T-helper 17 cell (primary cell): ENCODE data around the gene TBCK. TPM values are rescaled to one million over a fixed set of nuclear protein-coding genes. Genes with fewer than 3 reads are reported as not detected.

Source experiments
- ATAC-seq: fragments of 150-1000 bp; cut with Tn5 transposase; 2 replicates; pipeline ENCODE4 v1.10.0; 2021; ENCODE audit warnings: mild to moderate bottlenecking, moderate library complexity
- DNase-seq, 3 donors: peaks; one replicate each; pipeline versions ENCODE4 v3.0.0 to v3.0.0-alpha.2; 2020 to 2021
- H3K9me3 ChIP-seq: one replicate; pipeline ENCODE4 v1.7.0; 2013; ENCODE audit warnings: low read length, mild to moderate bottlenecking; ENCODE audit not compliant: control insufficient read depth, poor library complexity, severe bottlenecking
- H3K27ac Mint-ChIP-seq: one replicate; pipeline ENCODE4 v1.8.0; 2022; ENCODE audit warnings: mild to moderate bottlenecking, moderate library complexity, mixed read lengths
- H3K27me3 Mint-ChIP-seq: one replicate; pipeline ENCODE4 v1.8.0; 2022; ENCODE audit warnings: mixed read lengths
- H3K36me3 Mint-ChIP-seq: one replicate; pipeline ENCODE4 v1.8.0; 2022; ENCODE audit warnings: low read depth, mixed read lengths
- H3K4me1 Mint-ChIP-seq: one replicate; pipeline ENCODE4 v1.8.0; 2022; ENCODE audit warnings: mild to moderate bottlenecking, mixed read lengths
- H3K4me3 Mint-ChIP-seq: one replicate; pipeline ENCODE4 v1.8.0; 2022; ENCODE audit warnings: mild to moderate bottlenecking, moderate library complexity, mixed read lengths
- total RNA-seq, 4 donors: library from RNA in 2 of 4; stranded (reverse) in 2 of 4; gene quantifications; one replicate each; pipeline ENCODE4 v1.2.3 and lab custom pipeline; 2022 to 2026

TBCK gene
- total RNA-seq: 10 to 100 TPM; 41.6 to 43.2 TPM
- 29.3 to 49.6 reads per million in 2 donors for total RNA-seq (lab: John Stamatoyannopoulos, UW)

DNA sequence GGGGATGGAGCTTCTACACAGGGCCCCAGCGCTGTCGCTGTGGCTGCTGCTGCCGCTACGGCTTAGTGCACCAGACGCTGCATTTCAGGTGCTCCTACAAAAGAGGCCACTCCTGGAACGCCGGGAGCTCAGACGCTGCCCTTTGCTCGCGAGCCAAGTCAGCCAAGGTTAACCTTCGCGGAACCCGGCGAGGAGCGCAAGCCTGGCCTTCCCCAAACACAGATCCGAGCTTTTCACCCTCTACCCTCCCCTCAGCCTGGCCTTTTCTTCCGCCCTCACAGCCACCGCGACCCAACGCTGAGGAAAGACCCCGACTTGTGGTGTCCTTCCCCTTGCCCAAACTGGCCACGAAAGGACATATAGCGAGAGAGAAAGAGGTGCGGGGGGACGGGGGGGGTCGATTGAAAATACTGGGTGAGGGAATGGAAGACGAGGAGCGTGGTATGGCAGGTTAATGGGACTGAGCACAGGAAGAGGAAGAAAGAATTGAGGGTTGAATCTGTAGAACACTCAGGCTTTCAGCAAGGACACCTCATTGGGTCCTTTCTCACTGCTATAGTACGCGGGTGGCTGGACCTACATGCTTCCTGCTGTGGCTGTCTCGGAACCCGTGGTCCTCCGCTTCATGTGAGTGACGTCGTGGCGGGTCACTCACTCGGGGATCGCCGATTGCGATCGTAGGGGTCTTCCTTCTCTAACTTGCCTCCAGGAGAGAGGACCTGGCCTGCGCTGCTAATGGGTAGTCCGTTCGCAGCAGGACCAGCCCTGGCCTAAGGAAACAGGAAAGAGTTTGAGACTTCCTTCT is at the start of gene TBCK, which contains the start of gene AIMP1:
Gene TBCK, minus strand, starts transcription at position 242 of the 805 bp plus-strand sequence. CDS start 7,249 bp downstream, outside the sequence.
Gene AIMP1, plus strand, starts transcription at position 583 of the 805 bp plus-strand sequence. CDS start 8,460 bp downstream, outside the sequence.
- no peaks in the 10 kb centered on the region for H3K9me3 ChIP-seq
- Mint-ChIP-seq H3K27me3 (no peaks in the 10 kb centered on the region), H3K36me3 (no peaks in the 10 kb centered on the region), H3K27ac (no peak within 1 kb of the TSS), H3K4me1 (peaks cover 19% of the 10 kb centered on the region), H3K4me3 (no peak within 1 kb of the TSS)
- DNase-seq (peak; percentile 64 to 81 (median 79)), ATAC-seq (peak; percentile 90)

DNA sequence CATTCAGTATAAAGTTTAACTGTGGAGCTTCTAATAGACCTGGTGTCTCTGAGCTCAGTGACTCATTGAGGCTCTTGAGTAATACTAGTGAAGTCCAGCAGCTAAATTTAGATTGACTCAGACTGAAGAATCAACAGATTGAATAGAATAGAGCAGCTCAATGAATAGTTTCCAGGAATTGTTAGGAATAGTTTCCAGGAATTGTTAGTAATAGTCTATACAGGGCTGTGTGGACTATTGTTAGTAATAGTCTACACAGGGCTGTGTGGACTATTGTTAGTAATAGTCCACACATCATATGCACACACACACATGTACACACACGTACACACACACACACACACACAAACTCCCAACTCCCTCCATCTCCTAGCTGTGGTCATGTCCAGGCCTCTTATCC is 49.6 kb upstream of the TBCK start:
- no peak overlapping the region for H3K27ac Mint-ChIP-seq

DNA sequence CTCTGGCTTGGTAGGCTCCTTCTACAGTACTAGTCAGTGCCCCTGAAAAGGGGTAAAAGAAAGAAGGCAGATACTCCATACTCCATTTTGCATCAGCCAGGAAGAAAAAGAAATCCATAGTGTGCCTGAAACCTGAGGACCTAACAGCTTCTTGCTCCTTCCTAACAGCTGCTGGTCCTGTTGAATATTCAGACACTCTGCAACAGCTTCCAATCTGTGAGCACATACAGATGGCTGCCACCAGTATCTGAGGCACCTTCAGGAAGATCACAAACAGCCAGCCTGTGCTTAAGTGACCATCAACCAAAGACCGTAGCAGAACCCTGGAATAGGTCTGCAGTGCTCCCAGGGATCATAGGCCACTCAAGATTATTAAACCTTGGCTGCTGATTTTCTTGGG is 48.3 kb upstream of the TBCK start:
- H3K4me3 Mint-ChIP-seq: no peak overlapping the region
- no peak for DNase-seq
- no peaks in the 10 kb centered on the region for H3K36me3 Mint-ChIP-seq
- H3K27ac Mint-ChIP-seq: no peak overlapping the region
- peaks cover 33% of the 10 kb centered on the region for H3K27me3 Mint-ChIP-seq
- no peak for ATAC-seq
- H3K4me1 Mint-ChIP-seq: no peaks in the 10 kb centered on the region
- H3K9me3 ChIP-seq: no peaks in the 10 kb centered on the region

More for the DNA sequence above, 49.6 kb upstream of the TBCK start:
- no peaks in the 10 kb centered on the region for H3K9me3 ChIP-seq
- Mint-ChIP-seq H3K4me3 (no peak overlapping the region), H3K4me1 (no peaks in the 10 kb centered on the region), H3K36me3 (peaks cover 3% of the 10 kb centered on the region), H3K27me3 (peaks cover 42% of the 10 kb centered on the region)
- ATAC-seq: no peak
- no peak for DNase-seq

DNA sequence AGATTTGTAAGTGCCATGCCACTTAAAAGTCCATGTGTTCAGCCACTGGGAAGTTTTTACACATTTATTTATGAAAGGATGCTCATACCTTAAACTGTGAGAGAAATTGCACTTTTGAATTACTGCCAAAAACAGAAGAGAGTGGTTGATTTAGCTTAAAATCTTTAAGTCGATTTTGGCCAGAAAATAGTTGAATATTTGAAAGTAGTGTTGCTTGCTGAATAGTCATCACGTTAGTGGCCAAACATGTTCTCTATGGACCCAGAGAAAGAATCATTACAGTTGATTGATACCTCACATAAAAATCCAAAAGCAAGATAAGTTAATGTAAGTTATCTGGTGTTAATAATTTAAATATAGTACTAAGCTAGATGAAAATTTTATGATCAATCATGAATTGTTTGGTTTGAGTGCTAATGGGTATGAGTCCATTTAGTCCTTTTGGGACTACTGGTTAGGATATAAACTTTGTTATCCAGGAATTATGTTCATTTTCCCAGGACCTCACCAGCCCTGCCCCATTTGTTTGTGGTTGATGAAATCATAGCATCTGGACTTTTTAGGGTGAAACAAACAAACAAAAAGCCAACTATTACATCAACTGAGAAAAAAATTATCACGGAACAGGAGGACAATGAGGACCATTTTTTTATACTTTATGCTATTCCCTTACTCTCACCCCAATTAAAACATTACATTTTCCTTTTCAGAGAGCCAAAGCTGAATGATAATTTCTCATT is 46.2 kb upstream of the TBCK start:
- H3K4me1 Mint-ChIP-seq: no peaks in the 10 kb centered on the region
- ATAC-seq: no peak
- no peak for DNase-seq
- H3K36me3 Mint-ChIP-seq: no peaks in the 10 kb centered on the region
- H3K27me3 Mint-ChIP-seq: peaks cover 29% of the 10 kb centered on the region
- H3K27ac Mint-ChIP-seq: no peak overlapping the region
- H3K4me3 Mint-ChIP-seq: no peak overlapping the region
- no peaks in the 10 kb centered on the region for H3K9me3 ChIP-seq

DNA sequence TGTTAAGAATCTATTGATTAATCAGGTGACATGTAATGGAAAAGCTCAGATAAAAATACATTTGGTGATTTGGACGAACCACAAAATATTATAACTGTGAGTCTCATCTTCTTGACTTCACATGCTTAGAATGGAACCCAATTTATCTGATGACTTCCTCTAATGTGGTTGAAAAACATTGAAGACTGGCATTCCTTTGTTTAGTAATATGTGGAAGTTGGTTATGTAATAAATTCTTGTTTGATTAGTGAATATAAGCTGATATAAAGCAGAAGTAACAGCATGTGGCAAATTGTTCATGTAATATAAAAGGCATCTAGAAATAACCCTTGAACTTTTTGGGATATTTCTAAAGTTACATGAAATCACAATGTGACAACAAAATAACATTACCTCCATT is 42.9 kb upstream of the TBCK start:
- ATAC-seq: no peak
- H3K36me3 Mint-ChIP-seq: no peaks in the 10 kb centered on the region
- no peak overlapping the region for H3K4me3 Mint-ChIP-seq
- H3K4me1 Mint-ChIP-seq: no peaks in the 10 kb centered on the region
- H3K9me3 ChIP-seq: no peaks in the 10 kb centered on the region
- H3K27ac Mint-ChIP-seq: no peak overlapping the region
- no peak for DNase-seq
- peaks cover 14% of the 10 kb centered on the region for H3K27me3 Mint-ChIP-seq

DNA sequence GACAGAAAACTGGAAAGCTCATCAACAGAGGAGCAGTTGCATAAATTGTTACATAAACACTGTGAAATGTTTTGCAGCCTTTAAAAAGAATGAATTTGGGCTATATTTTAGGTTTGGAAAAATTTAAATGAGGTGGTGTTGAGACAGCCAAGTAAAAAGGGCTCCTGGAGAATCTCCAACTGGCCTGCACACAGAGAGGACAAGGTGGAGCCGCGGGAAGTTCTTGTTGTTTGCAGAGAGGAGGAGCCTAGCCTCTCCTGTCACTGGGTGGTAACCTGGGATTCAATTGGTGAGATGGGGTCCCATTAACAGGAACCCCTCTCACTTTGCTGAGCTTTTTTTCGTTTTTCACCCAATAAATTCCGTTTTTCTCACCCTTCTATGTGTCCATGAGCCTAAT is 39.2 kb upstream of the TBCK start:
- no peak overlapping the region for H3K4me3 Mint-ChIP-seq
- H3K36me3 Mint-ChIP-seq: peaks cover 4% of the 10 kb centered on the region
- H3K4me1 Mint-ChIP-seq: peaks cover 2% of the 10 kb centered on the region
- H3K27me3 Mint-ChIP-seq: no peaks in the 10 kb centered on the region
- ATAC-seq: no peak
- H3K9me3 ChIP-seq: no peaks in the 10 kb centered on the region
- DNase-seq: no peak
- no peak overlapping the region for H3K27ac Mint-ChIP-seq

DNA sequence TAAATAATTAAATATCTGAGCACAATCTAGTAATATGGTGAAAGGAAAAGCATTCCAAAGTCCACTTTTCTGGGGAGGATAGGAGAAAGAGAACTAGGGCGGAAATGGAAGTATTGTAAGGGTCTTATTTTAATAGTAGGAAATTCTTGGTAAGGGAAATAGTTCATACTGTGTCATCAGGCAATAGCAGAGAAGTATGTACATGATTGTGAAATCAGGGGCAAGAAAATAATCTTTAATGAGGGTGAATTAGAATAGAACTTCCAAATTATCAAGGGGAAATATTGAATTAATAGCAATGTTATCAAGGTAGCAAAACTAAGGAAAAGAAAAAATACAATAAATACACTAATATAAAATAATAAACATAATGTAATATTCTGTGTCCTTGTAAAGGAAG is 37.8 kb upstream of the TBCK start:
- Mint-ChIP-seq H3K27ac (peak overlapping the region; percentile 32), H3K36me3 (peaks cover 6% of the 10 kb centered on the region), H3K4me3 (no peak overlapping the region), H3K27me3 (no peaks in the 10 kb centered on the region), H3K4me1 (peaks cover 2% of the 10 kb centered on the region)
- ATAC-seq (no peak), DNase-seq (no peak)
- H3K9me3 ChIP-seq: no peaks in the 10 kb centered on the region

DNA sequence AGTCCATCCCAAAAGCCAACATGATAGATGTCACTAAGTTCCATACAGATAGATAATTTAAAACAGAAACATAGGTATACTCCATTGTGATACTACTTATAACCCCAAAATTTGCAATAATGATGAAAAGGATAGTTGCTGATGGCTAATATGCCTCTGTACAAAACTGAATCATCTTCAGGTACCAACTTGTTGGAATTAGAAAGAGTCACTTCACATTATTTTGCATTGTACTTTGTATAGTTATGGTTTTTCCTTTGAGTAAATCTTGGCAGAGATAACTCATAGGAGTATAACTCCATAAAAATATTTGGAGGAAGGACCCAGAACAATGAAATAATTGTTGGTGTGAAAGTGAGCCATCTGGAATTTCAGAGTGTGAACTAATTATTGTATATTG is 35.0 kb upstream of the TBCK start:
- no peak for ATAC-seq
- H3K27me3 Mint-ChIP-seq: no peaks in the 10 kb centered on the region
- H3K27ac Mint-ChIP-seq: no peak overlapping the region
- H3K36me3 Mint-ChIP-seq: peaks cover 9% of the 10 kb centered on the region
- H3K4me1 Mint-ChIP-seq: peaks cover 2% of the 10 kb centered on the region
- no peak for DNase-seq
- no peaks in the 10 kb centered on the region for H3K9me3 ChIP-seq
- H3K4me3 Mint-ChIP-seq: no peak overlapping the region

DNA sequence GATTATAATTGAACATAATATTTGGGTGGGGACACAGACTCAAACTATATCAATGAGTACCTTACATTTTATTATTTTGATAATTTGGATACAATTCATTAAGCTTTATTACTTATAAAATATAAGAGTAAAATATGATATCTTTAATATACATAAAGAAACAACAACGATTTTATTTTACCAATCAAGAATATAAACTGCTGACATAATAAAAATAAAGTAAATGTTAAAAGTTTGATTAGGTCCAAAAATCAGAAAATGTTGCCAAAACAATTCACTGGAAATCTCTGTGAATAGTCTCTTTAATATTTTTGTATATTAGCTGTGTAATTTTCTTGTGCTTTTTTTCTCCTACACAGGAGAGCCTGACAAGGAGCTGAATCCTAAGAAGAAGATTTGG is 31.2 kb upstream of the TBCK start:
- Mint-ChIP-seq H3K4me1 (peaks cover 12% of the 10 kb centered on the region), H3K4me3 (no peak overlapping the region), H3K36me3 (peaks cover 15% of the 10 kb centered on the region), H3K27ac (no peak overlapping the region), H3K27me3 (no peaks in the 10 kb centered on the region)
- ATAC-seq (no peak), DNase-seq (no peak)
- H3K9me3 ChIP-seq: no peaks in the 10 kb centered on the region

DNA sequence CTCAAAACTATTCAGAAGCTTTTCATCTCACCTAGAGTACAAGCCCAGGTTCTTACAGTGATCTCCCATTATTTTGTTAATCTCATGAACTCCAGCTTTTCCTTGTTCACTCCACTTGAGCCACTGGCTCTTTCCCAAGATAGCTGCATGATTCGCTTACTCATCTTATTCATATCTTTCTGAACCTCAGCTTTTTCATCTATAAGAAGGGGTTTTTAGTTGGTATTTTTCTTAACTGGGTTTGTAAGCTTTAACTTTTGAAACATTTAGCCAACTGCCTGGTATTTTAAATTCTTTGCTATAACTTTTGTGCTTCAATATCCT is 28.6 kb upstream of the TBCK start:
- H3K27ac Mint-ChIP-seq: peak overlapping the region; percentile 86
- no peak for DNase-seq
- no peaks in the 10 kb centered on the region for H3K9me3 ChIP-seq
- H3K4me3 Mint-ChIP-seq: no peak overlapping the region
- H3K4me1 Mint-ChIP-seq: peaks cover 28% of the 10 kb centered on the region
- H3K36me3 Mint-ChIP-seq: peaks cover 13% of the 10 kb centered on the region
- no peak for ATAC-seq
- H3K27me3 Mint-ChIP-seq: no peaks in the 10 kb centered on the region

DNA sequence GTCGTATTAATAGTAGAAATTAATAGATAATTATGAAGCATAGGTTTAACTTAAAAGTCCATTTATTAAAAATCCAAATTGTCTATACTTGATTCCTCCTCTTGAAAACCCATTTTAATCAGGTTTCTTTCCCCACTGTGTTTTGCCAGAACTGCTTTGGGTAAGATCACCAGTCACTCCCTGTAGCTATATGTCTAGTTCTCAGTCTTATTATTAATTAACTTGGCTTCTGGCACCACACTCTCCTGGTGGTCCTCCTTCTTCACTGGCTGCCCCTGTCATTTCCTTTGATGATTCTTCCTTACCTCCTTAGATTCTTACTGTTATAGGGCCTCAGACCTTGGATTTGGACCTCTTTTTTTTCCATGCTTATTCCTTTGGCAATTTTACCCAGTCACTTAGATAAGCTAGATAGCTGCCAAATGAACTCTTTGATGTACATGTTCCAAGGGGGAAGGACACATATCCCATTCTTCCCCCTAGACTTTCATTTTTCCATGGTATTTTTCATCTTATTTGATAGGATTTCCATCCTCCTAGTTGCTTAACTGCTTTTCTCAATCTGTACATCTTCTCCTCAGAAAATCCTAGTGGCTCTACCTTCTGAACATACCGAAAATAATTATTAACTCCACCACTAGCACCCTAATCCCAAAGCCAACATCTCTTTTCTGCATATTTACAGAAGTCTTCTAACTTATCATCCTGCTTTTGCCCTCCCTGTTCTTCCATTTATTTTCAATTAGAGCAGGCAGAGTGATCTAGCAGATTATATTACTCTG is 28.0 kb upstream of the TBCK start:
- ATAC-seq (no peak), DNase-seq (no peak)
- Mint-ChIP-seq H3K36me3 (peaks cover 14% of the 10 kb centered on the region), H3K27ac (peak overlapping the region; percentile 86), H3K4me1 (peaks cover 28% of the 10 kb centered on the region), H3K27me3 (no peaks in the 10 kb centered on the region), H3K4me3 (no peak overlapping the region)
- H3K9me3 ChIP-seq: no peaks in the 10 kb centered on the region

DNA sequence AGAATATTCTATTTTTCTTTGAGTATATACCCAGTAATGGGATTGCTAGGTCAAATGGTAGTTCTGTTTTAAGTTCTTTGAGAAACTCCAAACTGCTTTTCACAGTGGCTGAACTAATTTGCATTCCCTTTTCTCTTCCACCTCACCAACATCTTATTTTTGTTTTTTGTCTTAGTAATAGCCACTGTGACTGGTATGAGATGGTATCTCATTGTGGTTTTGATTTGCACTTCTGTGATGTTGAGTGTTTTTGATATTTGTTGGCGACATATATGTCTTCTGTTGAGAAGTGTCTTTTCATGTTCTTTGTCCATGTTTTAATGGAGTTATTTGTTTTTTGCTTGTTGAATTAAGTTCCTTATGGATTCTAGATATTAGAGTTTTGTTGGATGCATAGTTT is 24.8 kb upstream of the TBCK start:
- H3K36me3 Mint-ChIP-seq: peaks cover 19% of the 10 kb centered on the region
- peak overlapping the region; percentile 19 for H3K4me3 Mint-ChIP-seq
- H3K9me3 ChIP-seq: no peaks in the 10 kb centered on the region
- DNase-seq (no peak), ATAC-seq (peak; percentile 33)
- peaks cover 28% of the 10 kb centered on the region for H3K4me1 Mint-ChIP-seq
- no peak overlapping the region for H3K27ac Mint-ChIP-seq
- no peaks in the 10 kb centered on the region for H3K27me3 Mint-ChIP-seq

DNA sequence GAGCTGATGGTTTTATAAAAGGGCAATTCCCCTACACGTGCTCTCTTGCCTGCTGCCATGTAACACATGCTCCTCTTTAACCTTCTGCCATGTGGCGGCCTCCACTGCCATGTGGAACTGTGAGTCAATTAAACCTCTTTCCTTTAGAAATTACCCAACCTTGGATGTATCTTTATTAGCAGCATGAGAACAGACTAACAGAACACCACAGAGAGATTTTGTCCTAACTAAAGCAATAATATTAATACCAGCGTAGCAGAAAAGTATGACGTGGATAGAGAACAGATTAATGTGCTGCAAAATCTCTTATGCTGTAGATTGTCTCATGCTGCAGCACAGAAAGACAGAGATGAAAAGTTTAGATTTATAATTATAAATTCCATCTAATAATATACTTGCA is 23.4 kb upstream of the TBCK start:
- H3K4me3 Mint-ChIP-seq: no peak overlapping the region
- H3K9me3 ChIP-seq: no peaks in the 10 kb centered on the region
- H3K27ac Mint-ChIP-seq: no peak overlapping the region
- H3K4me1 Mint-ChIP-seq: peaks cover 25% of the 10 kb centered on the region
- H3K36me3 Mint-ChIP-seq: peaks cover 23% of the 10 kb centered on the region
- H3K27me3 Mint-ChIP-seq: no peaks in the 10 kb centered on the region
- no peak for ATAC-seq
- DNase-seq: no peak
